HG02588 (cell line): ENCODE data around the gene ZNF385C.

Source experiments
- ATAC-seq: cut with Tn5 transposase; IDR thresholded peaks from one replicate; pipeline ENCODE4 v1.9.1; 2021; ENCODE audit warnings: mild to moderate bottlenecking, moderate library complexity; ENCODE audit not compliant: unreplicated experiment

ZNF385C gene

DNA sequence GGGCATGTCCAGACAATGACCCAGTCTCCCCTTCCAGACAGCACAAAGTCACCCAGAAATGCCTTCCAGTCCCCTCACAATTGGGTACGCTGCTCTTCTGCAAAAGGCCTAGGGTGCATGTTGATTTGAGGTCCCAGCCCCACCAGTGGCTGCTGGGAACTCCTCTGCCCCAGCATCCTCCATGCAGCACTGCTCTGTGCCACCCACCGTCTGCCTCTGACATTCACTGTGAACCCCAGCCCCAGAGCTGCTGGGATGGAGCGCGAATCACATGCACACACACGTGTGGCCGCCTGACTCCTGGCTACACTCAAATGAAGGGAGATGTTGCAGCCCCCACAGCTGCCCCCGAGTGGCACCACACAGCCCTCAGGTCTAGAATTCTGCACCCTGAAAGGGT lies 46.6 kb downstream of the ZNF385C start:
- ATAC-seq: no peak

DNA sequence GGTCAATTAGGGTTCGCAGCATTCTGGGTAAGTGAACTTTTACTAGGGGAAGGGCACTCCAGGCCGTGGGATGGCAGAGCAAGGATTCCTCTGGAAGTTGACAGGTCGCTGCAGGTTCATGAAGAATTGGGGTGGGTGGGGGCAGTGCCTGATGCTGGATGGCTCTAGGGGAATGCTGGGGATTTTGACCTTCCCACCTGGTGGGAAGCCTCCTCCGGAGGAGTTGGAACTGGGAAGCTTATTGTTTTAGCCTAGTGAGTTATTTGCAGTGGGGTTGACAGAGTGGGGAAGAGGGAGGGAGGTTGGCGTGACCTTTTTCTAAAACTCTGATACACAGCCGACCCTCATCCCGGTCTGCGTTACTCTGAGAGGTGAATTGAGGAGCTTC lies 47.3 kb downstream of the ZNF385C start:
- no peak for ATAC-seq

DNA sequence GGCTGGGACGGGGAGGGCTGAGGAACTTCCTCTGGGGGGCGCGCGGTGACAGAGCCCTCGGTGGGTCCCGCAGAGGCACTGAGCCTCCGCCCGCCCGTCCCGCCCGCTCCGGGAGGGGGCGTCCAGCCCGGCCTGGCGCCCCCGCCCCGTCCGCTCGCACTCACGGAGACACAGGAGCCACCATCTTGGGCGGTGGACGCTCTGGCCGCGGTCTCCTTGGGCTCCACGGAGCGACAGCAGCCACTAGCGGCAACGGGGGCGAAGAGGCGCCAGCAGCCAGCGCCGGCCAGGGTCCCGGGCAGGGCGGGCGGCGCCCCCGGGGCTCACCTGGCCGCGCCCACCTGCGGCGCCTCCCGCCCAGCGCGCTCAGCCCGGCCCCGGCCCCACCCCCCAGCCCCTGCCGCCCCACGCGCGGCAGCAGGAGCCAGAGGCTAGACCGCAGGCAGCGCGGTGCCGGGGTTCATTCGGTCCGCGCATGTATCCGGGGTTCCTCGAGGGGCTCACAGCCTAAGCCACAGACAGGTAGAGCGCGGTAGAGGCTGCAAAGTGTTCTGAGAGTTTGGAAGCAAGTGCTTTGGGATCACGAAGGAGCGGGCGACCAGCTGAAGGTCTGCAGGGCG lies 47.8 kb downstream of the ZNF385C start, which contains the start of gene C17orf113:
TSS of gene C17orf113 (minus strand) at position 209 of the 620 bp plus-strand sequence. CDS start 7,225 bp downstream, outside the sequence.
- ATAC-seq: no peak

DNA sequence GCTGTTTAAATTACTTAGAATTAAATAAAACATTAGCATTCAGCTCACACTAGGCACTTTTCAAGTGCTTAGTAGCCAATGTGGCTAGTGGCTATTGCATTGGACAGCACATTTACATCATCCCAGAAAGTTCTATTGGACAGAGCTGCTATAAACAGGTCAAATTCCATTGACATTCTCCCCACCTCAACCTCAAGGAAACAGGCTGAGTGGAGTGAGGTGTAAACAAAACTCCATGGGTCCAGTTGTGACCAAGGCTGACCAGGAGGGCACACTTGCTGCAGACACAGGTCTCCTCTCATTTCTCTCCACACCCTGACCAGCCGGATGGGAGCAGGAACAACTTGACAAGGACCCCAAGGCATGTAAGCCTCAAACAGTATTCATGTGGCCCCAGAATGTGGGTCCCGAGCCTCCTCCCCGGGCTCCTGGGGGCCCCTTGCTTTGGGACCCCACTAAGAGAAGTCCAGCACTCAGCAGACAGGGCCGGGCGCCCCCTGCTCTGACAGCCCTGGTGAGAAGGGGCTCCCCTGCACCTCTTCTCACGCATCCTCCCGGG lies 48.4 kb downstream of the ZNF385C start:
- no peak for ATAC-seq

DNA sequence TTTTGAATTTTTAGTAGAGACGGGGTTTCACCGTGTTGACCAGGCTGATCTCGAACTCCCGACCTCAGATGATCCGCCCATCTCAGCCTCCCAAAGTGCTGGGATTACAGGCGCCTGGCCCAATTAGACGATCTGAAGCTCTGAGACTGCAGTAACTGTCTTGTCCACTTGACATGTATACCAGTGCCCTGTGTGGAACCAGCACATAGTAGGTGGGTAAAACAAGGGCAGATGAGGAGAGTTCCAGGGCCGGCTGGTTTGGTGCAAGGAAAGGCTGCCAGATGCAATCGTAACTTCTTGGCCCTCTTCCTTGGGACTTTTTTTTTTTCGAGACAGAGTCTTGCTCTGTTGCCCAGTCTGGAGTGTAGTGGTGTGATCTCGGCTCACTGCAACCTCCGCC lies 50.9 kb downstream of the ZNF385C start:
- no peak for ATAC-seq

DNA sequence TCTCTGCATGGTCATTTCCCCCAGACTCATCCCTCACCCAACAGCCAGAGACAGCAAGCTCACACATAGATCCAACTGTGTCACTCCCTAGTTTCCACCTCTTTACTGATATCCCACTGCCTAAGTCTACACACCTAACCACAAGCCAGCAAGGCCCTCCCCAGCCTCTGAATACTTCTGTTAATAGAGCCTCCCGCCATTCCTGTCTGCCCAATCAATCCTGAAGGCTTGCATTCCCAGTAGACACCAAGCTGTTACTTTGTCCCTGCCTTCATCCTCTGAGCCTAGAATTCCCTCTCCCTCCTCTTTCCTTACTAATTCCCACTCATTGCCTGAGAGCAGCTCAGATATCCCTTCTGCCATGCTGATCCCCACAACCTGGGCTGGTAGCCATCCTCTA lies 52.6 kb downstream of the ZNF385C start:
- ATAC-seq: no peak

DNA sequence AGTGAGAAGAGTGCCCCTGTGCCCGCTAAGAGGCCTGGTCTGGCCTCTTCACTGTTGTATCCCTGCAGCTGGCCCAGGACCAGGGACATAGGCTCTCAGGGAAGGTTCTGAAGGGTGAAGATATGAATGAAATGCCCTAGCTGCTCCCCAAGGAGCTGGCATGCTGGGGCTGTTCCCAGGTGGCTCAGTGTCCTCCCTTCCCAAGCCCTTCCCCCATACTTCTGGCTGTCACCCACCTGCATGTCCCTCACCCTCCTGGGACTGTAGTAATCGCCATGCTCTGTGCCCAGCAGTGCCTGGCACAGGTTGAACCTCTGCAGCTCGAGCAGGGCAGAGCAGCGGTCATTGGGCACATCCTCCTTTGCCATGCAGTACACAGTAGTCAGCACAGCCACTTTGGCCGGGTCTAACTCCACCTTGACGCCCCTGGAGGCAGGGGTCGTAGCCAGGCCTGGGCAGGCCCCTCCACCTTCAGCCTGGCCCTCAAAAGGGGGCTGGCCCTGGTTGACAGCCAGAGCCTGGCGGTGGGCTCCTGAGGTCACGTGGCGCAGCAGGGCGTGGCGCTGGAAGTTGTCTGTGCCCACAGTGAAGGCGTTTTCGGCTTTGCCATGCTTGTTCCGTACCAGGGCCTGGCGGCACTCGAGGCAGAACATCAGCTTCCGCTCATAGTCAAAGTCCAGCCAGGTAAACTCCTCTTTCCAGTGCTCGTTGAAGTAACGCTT lies 55.5 kb downstream of the ZNF385C start:
- ATAC-seq: no peak

DNA sequence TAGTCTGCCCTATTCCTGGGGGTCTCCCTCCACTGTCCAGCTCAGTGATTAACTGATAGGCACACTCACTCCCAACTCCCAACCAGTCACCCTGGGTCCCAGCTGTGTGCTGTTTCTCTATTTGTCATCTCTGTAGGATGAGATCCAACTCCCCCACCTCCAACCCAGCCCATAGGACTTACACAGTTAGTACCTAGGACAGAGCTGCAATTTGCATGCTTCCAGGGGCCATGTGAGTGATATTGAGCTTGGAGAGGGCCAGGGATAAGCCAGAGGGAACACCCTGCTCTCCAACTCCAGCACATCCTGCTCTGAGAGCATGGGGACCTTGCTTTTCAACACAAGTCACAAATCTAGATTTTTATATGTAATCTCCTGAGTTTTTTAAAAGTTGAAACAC lies 56.7 kb downstream of the ZNF385C start:
- ATAC-seq: no peak

DNA sequence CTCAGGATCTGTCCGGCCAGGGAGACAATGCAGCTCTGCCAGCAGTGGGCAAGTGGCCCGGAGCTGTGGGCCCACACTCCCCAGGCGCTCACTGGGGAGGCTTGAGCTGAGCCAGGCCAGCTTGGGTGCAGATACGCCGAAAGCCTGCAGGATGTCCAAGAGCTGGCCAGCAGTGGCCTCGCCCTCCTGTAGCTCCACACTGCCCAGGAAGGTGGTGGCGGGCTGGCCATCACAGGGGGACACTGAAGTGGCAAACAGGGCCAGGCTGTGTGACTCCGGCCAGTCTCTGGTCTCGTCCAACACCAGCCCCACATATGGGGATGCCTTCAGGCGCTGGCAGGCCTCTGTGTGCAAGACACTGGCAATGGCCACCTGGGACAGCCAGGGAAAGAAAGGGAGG lies 57.5 kb downstream of the ZNF385C start:
- no peak for ATAC-seq

DNA sequence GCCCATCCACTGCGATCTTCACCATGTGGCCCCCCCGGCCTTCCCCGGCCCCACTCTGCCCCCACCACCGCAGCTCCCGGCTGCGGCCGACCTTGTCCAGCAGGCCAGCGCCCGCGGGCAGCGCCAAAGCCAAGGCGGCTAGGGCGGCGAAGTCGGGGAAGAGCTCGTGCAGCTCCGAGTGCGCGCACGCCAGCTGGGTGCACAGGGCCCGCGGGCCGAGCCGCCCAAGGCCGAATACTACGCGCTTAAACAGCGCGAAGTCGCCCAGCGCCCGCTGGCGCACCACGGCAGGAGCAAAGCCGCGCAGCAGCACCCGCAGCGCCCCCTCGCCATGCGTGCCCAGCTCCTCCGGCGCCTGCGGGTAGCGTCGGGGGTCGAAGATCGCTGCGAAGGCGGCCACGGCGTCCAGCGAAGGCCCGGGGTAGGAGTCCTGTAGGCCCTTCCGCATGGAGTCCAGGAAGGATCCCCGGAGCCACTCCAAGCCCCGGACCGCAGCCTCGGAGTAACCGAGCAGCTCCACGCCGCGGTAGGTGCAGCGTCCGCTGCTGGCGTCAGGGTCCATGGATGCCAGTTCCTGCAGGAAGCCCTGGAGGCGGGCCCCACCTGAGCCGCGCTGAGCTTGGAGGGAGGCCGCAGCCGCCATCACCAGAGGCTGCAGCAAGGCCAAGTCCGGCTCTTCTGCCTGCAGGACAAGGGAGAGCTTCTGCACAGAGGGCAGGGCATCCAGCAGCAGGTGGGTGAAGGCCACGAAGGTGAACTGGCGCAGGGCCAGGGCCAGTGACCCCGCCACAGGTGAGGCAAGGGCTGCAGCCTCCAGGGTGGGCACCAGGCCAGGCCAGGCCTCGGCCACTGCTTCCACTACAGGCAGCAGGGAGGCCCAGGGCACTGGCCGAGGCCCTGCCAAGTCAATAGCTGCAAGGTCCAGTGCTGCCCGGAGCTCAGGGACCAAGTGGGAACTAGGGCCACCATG lies 58.2 kb downstream of the ZNF385C start:
- no peak for ATAC-seq

DNA sequence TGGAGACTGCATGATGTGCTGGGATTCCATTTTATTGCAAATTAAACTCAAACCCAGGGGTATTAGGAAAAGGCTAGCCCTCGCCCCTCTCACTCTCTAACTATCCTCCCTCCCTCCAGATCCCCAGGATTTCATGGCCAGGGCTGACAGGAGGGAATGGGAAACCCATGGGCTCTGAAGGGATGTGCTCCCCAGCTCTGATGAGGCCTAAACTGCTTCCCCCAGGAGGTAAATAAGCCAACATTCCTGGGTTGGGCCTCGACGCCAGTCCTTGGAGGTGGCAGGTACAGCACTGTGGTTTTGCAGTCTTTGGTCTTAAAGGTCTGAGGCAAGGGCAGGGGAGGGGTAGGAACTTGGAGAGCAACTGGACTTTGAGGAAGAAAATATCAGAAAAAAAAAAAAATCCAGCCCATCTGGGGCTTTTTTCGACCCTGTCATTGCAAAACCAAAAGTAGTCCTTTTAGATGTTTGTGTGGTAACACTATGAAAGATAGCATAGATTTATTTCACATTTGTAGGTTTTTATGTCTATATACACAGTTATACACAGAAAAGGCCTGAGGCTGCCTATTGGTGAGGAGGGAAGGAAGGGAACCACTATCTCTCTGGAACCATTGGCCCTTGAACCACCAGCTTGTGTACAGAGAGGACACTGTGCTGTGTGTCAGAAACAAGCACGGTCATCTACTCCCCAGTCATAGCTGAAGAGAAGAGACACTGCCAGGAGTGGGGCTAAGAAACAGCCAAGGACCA lies 59.9 kb downstream of the ZNF385C start:
- ATAC-seq: no peak

DNA sequence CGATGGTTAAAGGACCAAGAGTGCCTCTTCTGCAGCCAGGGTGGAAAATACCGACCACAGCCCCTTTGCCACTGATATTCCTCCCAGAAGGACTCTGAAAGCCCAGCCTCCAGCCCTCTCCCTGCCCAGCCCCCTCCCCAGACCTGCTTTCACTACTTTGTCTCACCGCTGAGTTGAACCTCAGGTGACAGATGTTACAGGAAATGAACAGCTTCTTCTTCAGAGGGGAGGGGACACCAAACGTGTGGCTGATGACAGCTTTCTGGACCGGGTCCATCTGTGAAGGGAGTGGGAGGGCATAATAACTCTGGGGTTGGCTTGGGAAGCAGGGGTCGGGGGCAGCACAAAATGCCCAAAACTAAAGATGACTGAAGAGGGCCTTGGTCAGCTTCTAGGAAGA lies 64.2 kb downstream of the ZNF385C start:
- no peak for ATAC-seq

DNA sequence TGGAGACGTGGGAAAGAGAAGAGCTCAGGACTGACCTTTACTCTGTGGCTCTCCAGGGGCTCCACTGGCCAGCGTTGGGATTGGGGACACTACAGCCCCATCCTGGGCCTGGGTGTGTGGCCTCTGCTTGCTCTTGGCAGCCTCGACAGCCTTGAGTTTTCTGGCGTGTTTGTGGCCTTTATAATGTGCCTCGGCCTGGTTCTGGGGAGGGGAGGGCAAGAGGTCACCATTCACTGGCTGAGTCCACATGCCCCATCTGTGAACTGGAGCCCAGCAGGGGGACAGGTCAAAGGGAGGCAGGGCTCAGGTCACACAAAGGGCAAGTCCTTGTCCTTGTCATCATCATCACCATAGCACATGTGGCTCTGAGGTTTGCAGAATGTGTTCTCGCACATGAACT lies 66.7 kb downstream of the ZNF385C start:
- no peak for ATAC-seq

DNA sequence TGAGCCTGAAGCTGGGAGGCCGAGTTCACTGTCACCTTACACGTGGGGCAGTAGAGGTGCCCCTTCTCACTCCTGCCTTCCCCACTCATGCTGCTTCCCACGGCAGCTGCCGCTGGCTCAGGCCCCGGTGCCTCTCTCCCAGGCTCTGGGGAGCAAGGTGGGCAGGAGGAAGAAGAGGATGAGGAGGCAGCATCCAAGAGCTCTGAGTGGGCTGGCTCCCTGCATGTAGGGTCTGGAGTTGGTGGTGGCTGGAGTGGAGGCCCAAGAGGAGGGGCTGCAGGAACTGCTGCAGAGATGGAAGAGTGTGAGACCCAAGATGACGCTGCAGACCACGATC lies 69.5 kb downstream of the ZNF385C start:
- no peak for ATAC-seq

DNA sequence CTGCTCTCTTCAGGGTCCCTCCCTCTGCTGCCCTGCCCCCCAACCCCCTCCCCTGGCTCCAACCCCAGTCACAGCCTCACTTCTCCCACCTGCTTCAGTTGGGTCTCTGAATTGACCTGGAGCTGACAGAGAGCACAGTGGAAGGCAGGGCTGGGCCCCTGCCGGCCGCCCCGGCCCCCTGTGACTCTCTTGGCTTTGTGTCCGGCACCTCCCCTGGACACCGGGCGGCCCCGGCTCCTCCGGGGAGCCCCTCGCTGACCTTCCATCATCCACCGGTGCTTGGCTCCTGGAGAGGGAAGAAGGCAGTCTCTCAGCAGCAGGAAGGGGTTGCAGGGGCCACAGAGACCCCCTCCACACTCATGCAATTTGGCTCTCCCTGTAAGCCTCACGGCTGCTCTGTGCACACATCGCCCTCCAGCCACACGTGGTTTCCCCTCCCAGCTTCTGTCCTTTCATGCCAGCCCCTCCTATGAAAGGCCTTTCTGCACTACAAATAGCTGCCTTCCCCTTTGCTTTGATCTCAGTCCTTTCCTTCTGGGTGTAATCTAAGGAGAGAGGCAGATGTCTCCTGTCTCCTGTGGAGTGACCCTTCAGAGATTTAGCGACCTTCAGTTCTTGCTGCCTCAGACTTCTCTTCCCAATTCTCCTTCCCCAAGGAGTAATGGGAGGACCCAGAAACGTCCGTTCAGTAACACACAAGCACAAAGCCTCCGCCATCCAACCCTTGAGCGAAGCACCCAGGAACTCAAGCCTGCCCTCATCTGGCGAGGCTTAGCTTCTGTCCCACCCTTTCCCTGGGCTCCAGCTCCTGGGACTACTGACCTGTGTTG lies 70.1 kb downstream of the ZNF385C start:
- no peak for ATAC-seq

DNA sequence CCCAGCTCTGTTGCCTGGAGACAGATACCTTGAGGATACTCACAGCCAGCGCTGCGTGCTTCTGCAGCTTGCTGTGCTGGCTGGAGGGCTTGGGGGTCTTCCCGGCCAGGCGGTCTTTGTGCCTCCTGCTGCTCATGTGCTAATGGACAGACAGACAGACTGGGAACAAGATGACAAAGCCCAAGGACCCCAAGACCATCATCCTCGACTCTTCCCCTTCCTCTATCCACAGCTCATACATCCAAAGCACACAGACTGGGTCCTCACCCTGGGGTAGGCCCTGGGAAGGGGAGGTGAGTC lies 70.7 kb downstream of the ZNF385C start:
- ATAC-seq: no peak

DNA sequence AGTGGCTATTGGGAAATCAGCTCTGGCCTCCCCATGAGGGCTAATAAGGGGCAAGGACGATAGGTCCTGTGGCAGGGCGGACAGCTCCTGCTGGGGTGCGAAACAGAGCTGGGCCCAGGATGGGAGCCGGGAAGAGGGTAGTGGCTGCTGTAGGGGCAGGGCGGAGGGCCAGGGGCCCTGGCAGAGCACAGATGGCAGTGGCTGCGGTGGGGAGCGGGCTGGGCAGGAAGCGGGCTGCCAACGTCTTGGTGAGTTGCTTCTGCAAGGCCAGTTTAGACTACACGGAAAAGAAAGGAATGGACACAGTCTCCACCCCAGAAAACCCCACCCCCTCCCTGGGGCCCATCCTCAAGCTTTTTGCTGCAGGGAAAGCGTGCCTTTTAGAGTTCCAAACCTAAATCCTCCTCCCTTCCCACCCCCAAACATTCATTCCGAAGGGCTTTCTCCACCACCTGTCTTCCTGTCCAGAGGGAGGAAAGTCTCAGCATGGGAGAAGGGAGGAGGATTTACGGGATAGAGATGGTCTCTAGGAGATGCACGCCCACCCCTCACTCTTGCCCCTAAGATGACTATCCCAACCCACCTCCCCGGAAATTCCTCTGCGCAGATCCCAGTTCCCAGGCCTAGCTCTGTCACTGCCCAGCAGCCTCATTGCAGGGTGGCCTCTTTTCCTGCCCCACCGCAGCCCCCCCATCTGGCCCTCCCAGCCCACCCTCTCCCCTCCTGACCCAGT lies 71.2 kb downstream of the ZNF385C start:
- ATAC-seq: no peak

DNA sequence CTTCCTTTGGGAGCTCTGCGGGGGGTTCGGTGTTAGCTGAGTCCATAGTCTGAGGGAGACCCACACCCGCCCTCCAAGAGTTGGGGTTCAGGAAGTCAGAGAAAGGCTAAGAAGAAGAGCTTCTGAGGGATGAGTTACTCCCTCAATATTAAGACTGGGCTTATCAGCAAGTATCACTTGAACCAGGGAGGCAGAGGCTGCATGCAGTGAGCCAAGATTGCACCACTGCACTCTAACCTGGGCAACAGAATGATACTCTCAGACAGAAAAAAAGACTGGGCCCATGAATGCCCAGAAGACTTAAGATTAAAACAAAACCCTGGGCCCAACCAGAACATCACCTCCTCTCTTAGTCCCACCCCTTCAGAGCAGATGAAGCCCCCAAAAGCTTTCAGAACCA lies 72.3 kb downstream of the ZNF385C start:
- no peak for ATAC-seq

DNA sequence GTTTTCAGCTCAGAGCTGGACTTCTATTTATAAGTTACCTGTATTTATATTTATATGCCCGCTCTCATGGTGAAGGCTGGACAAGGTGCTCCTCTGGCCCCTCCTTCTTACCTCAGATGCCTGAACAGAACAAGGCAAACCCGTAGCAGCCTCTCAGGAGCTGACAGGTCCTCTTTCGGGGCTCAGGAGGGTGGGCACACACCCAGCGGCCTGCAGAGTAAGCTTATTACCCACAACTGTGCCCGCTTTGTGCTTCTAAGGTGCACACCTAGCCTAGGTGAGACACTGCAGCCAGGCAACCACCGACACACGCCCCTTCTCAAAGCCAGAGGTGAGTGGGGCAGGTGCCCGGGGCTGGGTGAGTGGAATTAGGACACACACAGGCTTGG lies 73.1 kb downstream of the ZNF385C start:
- no peak for ATAC-seq
